BJ (cell line): Measurements from ENCODE around the gene BTNL3. TPM values are rescaled to one million over a fixed set of nuclear protein-coding genes. Genes with fewer than 3 reads are reported as not detected.

Experiments used
- CTCF ChIA-PET: fragments of 350-600 bp; formaldehyde crosslinking; extraction: SDS; loops from one replicate; lab custom pipeline; 2021; ENCODE audit warnings: antibody characterized with exemption, inconsistent platforms; lab: Yijun Ruan, JAX
- POLR2A ChIA-PET: fragments of 300-600 bp; sonication (Branson Sonifier 250); formaldehyde crosslinking; extraction: SDS; loops from one replicate; lab custom pipeline; 2021; ENCODE audit warnings: antibody characterized with exemption; lab: Charles Lee
- DNase-seq: peaks from one replicate; pipeline ENCODE4 v3.0.0-alpha.2; 2011; ENCODE audit warnings: low read depth
- H3K27me3 ChIP-seq: 2 replicates; pipeline ENCODE4 v1.6.0; 2011; ENCODE audit warnings: low read length; ENCODE audit not compliant: control insufficient read depth, insufficient read depth
- H3K36me3 ChIP-seq: 2 replicates; pipeline ENCODE4 v1.5.1; 2011; ENCODE audit warnings: low read length; ENCODE audit not compliant: control insufficient read depth, insufficient read depth
- H3K4me3 ChIP-seq: 2 replicates; pipeline ENCODE4 v1.5.1; 2011; ENCODE audit warnings: low read depth, mild to moderate bottlenecking, control low read depth, low read length
- polyA plus RNA-seq: library from polyadenylated mRNA; depleted of rRNA; stranded (reverse); fragments of >200 nt; gene quantifications from 2 replicates; pipeline ENCODE4 v1.2.3, GENCODE V29; 2011
- TF ChIP-seq, protein P1 (sequence below): IDR thresholded peaks from 2 replicates; pipeline ENCODE4 v1.5.1; 2011; ENCODE audit warnings: low read depth, mild to moderate bottlenecking, control low read depth, inconsistent platforms, low read length, moderate library complexity; ENCODE audit not compliant: insufficient read depth

The BTNL3 gene
- polyA plus RNA-seq, 1 experiment: not detected

DNA sequence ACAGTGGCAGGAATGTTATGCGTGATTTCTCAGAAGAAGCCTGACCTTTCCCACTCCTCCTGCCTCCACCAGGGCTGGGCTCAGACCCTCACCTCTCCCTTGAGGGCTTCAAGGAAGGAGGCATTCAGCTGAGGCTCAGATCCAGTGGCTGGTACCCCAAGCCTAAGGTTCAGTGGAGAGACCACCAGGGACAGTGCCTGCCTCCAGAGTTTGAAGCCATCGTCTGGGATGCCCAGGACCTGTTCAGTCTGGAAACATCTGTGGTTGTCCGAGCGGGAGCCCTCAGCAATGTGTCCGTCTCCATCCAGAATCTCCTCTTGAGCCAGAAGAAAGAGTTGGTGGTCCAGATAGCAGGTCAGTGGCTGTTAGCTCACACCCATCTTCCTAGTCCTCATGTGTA, 61.4 kb downstream of the BTNL3 start:
- TF ChIP-seq, protein P1, sequence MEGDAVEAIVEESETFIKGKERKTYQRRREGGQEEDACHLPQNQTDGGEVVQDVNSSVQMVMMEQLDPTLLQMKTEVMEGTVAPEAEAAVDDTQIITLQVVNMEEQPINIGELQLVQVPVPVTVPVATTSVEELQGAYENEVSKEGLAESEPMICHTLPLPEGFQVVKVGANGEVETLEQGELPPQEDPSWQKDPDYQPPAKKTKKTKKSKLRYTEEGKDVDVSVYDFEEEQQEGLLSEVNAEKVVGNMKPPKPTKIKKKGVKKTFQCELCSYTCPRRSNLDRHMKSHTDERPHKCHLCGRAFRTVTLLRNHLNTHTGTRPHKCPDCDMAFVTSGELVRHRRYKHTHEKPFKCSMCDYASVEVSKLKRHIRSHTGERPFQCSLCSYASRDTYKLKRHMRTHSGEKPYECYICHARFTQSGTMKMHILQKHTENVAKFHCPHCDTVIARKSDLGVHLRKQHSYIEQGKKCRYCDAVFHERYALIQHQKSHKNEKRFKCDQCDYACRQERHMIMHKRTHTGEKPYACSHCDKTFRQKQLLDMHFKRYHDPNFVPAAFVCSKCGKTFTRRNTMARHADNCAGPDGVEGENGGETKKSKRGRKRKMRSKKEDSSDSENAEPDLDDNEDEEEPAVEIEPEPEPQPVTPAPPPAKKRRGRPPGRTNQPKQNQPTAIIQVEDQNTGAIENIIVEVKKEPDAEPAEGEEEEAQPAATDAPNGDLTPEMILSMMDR: no peak
- Histone ChIP-seq H3K36me3 (no peaks in the 10 kb centered on the region), H3K4me3 (no peak overlapping the region), H3K27me3 (peaks cover 18% of the 10 kb centered on the region)
- DNase-seq: no peak
- ChIA-PET CTCF (no interaction called here), POLR2A (no interaction called here)

DNA sequence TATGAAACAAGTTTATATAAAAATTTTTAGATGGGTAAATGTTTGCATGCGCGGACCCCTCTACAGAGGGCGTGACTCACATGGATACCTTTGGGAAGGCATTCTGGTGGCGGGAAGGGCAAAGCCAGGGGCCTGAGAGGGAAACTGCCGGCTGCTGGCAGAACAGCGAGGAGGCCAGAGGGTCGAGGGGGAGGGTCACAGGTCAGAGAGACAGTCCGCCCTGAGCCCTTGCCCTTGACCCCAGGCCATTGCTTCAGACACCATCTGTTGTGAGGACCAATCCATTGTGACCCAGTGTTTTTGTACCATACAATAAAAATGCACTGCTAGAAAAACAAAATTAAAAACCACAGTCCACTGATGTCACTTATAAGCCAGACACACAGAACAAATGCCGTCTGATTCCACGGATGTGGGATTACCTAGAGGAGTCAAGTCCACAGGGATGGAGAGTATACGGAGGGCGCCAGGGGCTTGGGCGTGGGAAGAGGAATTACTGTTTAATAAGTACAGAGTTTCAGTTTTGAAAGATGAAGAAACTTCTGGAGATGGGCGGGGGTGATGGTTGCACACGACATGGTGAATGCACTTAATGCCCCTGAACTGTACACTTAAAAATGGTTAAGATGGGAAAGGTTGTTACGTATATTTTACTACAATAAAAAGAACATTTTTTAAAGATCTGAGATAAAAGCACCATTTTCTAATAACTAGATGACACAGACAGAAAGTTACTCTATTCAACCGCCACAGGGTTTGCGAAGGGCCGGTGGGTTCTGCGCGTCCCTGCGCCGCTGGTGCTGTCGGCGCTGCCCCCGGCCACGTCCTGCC, 63.4 kb downstream of the BTNL3 start:
- DNase-seq: no peak
- ChIA-PET CTCF (no interaction called here), POLR2A (no interaction called here)
- Histone ChIP-seq H3K36me3 (no peaks in the 10 kb centered on the region), H3K4me3 (no peak overlapping the region), H3K27me3 (peaks cover 22% of the 10 kb centered on the region)
- TF ChIP-seq, protein P1: no peak

DNA sequence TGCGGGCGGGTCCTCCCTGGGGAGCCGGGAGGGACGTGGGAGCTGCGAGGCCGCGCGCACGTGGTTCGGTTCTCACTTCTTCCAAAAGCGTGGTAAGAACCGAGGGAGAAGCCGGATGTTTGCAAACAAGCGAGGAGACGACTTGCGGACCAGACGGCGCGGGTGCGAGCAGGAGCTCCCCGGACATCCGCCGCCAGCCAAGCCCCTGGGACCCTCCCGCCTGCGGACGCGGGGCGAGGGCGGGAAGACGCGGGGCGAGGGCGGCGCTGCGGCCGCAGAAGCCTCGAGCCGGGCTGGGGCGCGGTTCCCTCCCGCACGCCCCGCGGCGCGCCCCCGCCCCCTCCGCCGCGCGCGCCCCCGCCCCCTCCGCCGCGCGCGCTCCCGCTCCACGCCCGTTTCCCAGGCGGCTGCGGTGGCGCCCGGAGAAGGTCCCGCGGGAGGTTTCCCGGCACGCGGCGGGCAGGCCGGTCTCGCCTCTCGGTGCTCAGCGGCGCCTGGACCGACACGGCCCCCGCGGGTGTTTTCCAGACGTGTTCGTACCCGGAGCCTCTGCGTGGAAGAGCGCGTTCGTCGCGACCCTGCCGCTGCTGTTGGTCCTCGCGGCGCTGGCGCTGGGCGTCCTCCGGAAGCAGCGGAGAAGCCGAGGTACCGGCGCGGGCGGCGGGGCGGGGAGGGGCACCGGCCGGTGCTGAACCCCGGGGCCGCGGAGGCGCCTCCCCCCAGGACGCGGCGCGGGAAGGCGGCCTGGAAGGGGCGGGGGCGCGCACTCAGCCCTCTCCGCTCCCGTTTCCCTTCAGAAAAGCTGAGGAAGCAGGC, 64.2 kb downstream of the BTNL3 start:
- peaks cover 22% of the 10 kb centered on the region for H3K27me3 ChIP-seq
- TF ChIP-seq, protein P1: no peak
- no peaks in the 10 kb centered on the region for H3K36me3 ChIP-seq
- POLR2A ChIA-PET: no interaction called here
- peak overlapping the region; percentile 30 for H3K4me3 ChIP-seq
- DNase-seq: no peak
- CTCF ChIA-PET: no interaction called here

DNA sequence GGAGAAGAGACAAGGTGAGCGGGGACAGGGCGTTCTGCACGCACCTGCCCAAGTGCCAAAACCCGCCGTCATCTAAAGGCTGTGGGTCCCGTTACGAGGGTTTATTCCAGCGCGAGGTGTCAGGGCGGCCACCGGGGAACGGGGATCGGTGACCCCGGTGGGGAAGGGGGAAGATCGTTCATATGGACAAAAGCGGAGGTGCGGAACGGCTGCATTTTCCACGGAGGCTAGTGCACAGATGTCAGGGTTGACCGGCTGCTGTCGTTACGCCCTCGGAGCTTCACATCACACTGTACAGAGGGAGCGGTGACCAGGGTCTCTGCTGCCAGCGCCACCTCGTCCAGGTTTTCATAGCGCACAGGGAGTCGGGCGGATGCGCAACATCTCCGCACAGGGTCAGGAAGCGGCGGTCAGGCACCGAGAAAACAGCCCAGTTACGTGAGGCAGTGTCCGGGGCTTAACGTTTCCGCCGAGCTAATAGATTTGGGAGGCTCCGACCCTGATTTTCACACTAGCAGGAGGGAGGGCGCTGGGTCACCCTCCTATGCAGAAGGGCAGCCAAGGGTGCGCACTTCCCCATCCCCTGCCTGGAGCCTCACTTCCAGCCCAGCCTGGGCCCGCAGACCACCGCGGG, 65.0 kb downstream of the BTNL3 start:
- ChIA-PET CTCF (no interaction called here), POLR2A (no interaction called here)
- TF ChIP-seq, protein P1: no peak
- Histone ChIP-seq H3K27me3 (peaks cover 28% of the 10 kb centered on the region), H3K4me3 (peak overlapping the region; percentile 30), H3K36me3 (no peaks in the 10 kb centered on the region)
- no peak for DNase-seq

DNA sequence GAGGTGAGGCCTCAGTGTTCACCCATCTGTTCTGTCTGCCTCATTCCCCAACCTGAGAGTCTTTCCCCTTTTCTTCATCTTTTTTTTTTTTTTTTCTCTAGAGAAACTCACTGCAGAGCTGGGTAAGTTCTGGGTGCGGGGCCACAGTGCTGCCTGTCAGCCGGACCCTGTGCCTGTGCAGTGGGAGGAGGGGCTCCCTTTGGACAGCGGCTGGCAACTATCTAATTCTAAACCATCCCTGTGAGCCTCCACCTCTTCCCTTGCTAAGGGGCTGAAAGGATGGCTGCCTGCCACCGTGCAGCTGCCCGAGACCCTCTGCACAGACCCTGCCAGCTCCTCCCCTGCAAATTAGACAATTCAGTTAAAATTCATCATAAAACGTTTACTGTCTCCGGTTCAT, 65.5 kb downstream of the BTNL3 start:
- TF ChIP-seq, protein P1: no peak
- no peak overlapping the region for H3K4me3 ChIP-seq
- DNase-seq: no peak
- POLR2A ChIA-PET: no interaction called here
- peaks cover 33% of the 10 kb centered on the region for H3K27me3 ChIP-seq
- H3K36me3 ChIP-seq: no peaks in the 10 kb centered on the region
- CTCF ChIA-PET: no interaction called here
